DMS 273 treated with DMSO at 0.1 percent for 48 hours (cell line): ENCODE data around the gene TMEM163.
"Not testable (repeated sequence)": the region's sequence is repeated elsewhere in the genome, so short reads cannot be mapped to it uniquely, and the experiment has no call there.

Source experiments
- DNase-seq: peaks from one replicate; lab custom pipeline; 2025; lab: John Stamatoyannopoulos, UW

The TMEM163 gene

DNA sequence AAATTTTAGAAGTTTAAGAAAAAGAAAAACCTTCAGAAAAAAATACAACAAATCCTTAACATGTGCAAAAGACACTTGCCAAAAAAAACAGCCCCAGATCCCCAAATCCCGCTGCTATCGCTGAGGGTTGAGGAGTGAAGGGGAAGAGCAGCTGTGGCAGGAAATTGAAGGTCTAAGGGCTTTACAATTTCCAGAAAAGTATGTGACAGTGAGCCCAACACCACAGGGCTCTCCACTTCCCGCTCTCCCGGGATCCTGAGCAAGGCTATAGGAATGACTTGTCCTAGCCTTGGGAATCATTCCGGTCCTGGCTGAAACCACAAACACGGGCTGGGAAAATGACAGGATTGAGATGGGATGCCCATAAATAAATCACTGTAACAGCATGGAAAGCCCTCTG, 191.4 kb downstream of the TMEM163 start:
- DNase-seq = no peak

GRCh38 chr2:134522496-134523455, 196.0 kb downstream of the TMEM163 start:
- peak; percentile 98 for DNase-seq

DNA sequence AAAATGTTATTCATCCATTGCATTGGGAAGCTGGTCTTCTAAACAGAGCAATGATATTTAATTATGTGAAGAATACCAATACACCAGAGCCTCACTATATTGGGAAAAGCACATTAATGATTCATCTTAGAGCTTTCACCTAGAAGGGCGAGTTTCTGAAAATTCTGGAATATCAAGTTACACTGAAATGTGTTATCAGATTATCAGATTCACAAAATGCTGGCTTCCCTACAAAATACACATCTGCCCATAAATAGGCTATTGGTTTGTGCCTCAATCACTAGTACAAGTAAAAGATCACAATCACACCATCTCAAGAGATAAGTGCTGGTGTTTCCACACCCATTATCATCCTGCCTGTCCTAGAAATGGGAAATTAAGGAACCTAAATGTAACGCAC, 200.7 kb downstream of the TMEM163 start:
- DNase-seq = no peak

DNA sequence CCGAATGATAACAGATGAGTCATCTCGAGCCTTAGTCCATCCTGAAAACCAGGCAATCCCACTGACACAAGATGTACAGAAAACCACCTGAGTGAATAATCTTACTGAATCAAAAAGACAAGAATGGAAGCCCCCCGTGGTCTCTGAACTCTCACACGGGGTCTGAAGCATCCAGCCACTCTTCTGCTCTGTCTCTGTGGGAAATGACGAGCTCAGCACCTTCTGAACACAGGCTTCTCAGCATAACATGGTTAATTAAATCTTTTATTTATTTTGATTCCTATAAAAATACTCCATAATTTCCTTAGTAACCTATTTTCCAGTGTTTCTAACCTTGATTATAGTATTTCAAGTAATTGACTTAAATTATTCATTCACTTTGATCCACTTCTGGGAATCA, 203.7 kb downstream of the TMEM163 start:
- DNase-seq = no peak

GRCh38 chr2:134513465-134513804, 205.4 kb downstream of the TMEM163 start:
- no peak for DNase-seq

- DNase-seq = no peak
These were observed 205.9 kb downstream of the TMEM163 start for GRCh38 chr2:134512734-134513464.

DNA sequence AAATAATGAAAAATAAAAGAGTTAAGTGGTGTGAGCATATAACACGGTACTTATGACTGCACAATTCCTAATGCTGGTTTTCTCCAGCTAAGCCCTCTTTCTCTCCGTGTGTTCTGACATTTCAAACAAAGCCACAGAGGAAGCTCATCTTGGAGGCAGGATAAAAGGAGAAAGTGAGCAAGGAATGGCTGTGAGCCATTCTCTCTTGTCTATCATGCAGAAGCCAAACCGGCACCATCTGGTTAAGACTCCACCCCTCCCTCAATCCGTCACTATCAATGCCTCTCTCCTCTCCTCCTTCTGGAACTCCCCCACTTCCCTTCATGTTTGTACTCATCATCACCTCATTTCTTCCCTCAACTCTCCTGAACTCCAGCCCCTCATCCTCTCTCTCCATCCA, 210.4 kb downstream of the TMEM163 start:
- peak; percentile 22 for DNase-seq

DNA sequence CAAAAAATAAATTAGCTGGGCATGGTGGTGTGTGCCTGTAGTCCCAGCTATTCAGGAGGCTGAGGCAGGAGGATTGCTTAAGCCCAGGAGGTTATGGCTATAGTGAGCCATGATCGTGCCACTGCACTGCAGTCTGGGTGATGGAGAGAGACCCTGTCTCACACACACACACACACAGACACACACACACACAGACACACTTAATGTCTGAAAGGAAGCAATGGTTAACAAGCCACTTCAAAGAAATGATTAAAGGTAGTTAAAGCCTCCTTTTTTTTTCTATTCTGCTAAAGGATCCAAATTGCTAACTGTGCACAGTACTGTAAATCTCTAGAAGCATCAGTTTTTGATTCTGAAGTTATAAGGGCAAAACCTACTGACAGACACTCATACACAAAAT, 211.1 kb downstream of the TMEM163 start:
- DNase-seq = no peak

DNA sequence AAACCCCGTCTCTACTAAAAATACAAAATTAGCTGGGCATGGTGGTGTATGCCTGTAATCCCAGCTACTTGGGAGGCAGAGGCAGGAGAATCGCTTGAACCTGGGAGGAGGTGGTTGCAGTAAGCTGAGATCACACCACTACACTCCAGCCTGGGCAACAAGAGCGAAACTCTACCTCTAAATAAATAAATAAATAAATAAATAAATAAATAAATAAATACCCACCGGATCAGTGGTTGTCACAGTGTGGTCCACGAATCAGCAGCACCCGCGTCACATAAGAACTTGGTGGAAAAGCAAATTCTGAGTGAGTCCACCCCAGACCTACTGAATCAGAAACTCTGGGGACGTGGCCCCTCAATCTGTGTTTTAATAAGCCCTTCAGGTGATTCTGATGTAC, 211.6 kb downstream of the TMEM163 start:
- not testable (repeated sequence) for DNase-seq

DNA sequence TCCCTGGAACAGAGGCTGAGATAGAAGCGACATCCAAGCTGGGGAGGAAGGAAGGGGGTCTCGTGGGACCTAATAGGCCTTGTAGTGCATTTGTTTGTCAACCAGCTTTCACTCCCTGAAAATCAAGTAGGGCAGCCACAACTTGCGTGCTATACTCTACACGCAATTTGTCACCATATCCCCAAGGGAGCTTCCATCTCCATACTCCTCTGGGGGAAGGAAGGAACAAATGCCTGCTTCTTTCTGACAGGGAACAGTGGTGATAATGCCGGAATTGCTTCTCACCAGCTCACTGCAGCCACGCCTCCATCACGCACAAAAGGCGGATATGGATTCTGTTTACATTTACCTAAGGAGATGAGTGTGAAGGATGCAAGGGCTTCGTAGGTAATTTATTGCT, 213.4 kb downstream of the TMEM163 start:
- DNase-seq = no peak

DNA sequence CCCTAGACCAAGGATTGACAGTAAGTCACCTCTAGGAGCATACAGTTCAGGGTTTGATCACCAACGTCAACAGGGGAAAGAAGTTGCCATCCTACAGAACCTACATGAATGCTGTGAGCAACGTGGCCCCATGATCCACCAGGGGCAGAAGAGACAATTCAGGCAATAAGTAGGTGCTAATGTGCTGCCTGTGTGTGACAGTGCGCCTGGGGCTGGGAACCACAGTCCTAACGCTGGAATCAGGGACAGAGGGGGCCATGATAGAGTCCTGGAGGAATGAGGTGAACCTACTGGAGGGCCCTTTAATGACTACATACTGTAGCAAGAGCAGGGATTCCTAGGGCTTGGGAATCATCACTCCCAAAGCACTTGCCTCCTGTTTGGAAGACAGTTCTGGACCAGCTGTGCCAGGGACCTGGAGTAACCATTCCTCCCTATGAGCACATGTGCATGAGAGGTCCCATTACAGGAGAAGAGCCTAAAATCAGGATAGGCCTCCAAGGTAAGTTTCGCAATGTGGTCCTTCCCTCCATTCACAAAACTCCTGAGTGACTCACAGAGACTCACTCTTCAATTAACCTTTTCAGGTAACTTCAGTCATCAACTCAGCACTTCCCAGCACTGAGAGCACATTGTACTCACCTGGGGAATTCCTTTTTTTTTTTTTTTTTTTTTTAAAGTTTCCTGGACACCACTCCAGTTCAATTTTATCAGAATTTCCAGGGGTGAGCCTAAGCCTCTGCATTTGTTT, 214.0 kb downstream of the TMEM163 start:
- DNase-seq = no peak

- no peak for DNase-seq
These were observed 216.7 kb downstream of the TMEM163 start for GRCh38 chr2:134502104-134502503.

GRCh38 chr2:134501476-134502091, 217.2 kb downstream of the TMEM163 start:
- DNase-seq = no peak

- DNase-seq = no peak
These were observed 218.4 kb downstream of the TMEM163 start for GRCh38 chr2:134500211-134500935.

GRCh38 chr2:134499307-134499926, 219.4 kb downstream of the TMEM163 start:
- no peak for DNase-seq

DNA sequence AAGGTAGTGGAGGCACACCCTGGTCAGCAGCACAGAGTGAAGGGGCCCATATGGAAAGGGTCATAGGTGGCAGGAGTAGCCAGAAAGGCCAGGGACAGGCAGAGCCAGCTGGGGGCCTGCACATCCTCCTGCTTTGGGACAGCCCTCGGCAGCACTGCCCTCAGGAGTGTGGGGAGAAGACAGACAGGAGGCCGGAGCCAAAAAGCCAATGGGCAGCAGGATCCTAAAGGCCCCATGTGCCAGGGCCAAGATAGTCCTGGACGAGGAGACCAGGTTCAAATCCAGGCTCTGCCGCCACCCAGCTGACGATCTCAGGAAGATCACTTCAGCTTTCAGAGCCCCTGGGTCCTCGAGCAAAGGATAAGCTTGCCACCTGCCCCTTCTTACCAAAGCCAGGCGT, 220.1 kb downstream of the TMEM163 start:
- DNase-seq = no peak

DNA sequence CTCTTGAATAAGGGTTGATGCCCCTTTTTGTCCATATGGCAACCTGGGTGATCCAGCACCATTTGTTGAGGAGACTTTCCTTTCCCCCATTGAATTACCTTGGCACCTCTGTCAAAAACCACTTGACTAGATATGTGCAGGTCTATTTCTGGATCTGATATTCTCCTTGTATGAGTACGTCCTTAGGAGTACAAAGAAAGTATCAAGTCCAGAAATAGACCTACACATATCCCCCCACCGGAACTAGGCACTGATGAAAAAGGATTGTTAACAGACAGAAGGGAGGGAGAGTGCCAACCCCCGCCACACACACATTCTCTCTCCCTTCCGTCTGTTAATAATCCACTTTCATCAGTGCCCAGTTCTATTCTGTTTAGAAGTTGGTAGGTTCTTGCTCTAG, 225.0 kb downstream of the TMEM163 start:
- DNase-seq = no peak

GRCh38 chr2:134491771-134492441, 226.9 kb downstream of the TMEM163 start:
- peak; percentile 25 for DNase-seq

DNA sequence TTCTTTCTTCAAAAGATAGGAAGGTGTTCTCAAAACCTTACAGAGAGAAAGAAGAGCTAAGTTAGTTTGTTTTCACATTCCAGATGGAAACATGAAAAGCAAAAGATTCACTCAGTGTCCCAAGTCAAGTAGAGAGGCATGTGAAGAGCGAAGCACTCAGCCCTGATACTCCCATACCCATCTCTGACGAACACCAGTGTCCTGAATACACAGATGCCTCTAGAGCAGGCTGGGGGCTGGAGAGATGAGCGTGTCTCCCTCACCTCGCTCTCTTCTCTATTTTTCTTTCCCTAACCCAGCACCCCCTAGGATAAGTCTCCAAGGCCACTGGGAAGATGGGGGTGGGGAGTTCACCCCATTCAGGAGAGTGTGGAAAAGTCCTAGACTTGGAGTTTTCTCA, 227.8 kb downstream of the TMEM163 start:
- DNase-seq = no peak

- DNase-seq = no peak
These were observed 228.2 kb downstream of the TMEM163 start for GRCh38 chr2:134490559-134490958.
